ENCODE results near the gene CGB7. TPM values are rescaled to one million over a fixed set of nuclear protein-coding genes. Genes with fewer than 3 reads are reported as not detected.
"Not testable (repeated sequence)": the region's sequence is repeated elsewhere in the genome, so short reads cannot be mapped to it uniquely, and the experiment has no call there.

CGB7 gene
- total RNA-seq, 1 experiment from 2014 or later: 0.04 TPM

DNA sequence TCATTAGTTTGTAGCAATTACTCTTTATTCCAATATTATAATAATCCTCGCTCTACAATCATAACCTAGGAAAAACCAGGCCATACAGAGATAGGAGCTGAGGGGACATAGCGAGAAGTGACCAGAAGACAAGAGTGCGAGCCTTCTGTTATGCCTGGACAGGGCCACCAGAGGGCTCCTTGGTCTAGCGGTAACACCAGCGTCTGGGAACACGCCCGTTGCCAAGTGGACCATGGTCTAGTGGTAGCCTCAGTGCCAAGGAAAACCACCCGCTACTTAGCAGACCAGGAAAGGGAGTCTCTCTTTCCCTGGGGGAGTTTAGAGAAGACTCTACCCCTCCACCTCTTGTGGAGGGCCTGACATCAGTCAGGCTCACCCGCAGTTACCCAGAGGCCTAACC lies 17.3 kb upstream of the CGB7 start:
- ChIA-PET POLR2A (ENCODE audit: unreplicated experiment) (interaction anchor here (0.7 kb wide), 1 partner anchor 18 kb away, joined by 3 read pairs; no protein-coding TSS in a partner anchor), CTCF (interaction anchor here (0.6 to 1.5 kb wide), 5 partner anchors 59 to 293 kb away, joined by 3 to 6 read pairs (median 4); no protein-coding TSS in a partner anchor)
- H3K9me2 ChIP-seq (replicated peaks; ENCODE audit: low read length); BruUV-seq (replicated peaks); H3K27me3 ChIP-seq (ENCODE audit: low read length); H3K79me2 ChIP-seq (ENCODE audit: low read length); H4K20me1 ChIP-seq (ENCODE audit: low read length); H3K4me2 ChIP-seq (ENCODE audit: low read length); H2AFZ ChIP-seq (ENCODE audit: low read length); H3K4me1 ChIP-seq (ENCODE audit: insufficient read depth, low read length); H3K9ac ChIP-seq (ENCODE audit: low read length); ATAC-seq; H3F3A ChIP-seq (ENCODE audit: low read length, unreplicated experiment); H3K9me3 ChIP-seq (ENCODE audit: low read length); H3K4me3 ChIP-seq (ENCODE audit: low read length); H3K27ac ChIP-seq (ENCODE audit: low read length); H3K36me3 ChIP-seq (ENCODE audit: low read depth, low read length): not testable (repeated sequence)
- TF ChIP-seq, protein P1, sequence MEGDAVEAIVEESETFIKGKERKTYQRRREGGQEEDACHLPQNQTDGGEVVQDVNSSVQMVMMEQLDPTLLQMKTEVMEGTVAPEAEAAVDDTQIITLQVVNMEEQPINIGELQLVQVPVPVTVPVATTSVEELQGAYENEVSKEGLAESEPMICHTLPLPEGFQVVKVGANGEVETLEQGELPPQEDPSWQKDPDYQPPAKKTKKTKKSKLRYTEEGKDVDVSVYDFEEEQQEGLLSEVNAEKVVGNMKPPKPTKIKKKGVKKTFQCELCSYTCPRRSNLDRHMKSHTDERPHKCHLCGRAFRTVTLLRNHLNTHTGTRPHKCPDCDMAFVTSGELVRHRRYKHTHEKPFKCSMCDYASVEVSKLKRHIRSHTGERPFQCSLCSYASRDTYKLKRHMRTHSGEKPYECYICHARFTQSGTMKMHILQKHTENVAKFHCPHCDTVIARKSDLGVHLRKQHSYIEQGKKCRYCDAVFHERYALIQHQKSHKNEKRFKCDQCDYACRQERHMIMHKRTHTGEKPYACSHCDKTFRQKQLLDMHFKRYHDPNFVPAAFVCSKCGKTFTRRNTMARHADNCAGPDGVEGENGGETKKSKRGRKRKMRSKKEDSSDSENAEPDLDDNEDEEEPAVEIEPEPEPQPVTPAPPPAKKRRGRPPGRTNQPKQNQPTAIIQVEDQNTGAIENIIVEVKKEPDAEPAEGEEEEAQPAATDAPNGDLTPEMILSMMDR (conservative IDR thresholded peaks at IDR 0.05; ENCODE audit: low read depth, low read length): peak; percentile 40; the same call in 1 of the 2 replicates
- peak; percentile 54 for DNase-seq
- intact Hi-C loops (cut with micrococcal nuclease): loop anchor here (10.0 kb wide), 1 partner anchor 80 kb away; the partner anchor contains the start of genes GYS1 and RUVBL2

DNA sequence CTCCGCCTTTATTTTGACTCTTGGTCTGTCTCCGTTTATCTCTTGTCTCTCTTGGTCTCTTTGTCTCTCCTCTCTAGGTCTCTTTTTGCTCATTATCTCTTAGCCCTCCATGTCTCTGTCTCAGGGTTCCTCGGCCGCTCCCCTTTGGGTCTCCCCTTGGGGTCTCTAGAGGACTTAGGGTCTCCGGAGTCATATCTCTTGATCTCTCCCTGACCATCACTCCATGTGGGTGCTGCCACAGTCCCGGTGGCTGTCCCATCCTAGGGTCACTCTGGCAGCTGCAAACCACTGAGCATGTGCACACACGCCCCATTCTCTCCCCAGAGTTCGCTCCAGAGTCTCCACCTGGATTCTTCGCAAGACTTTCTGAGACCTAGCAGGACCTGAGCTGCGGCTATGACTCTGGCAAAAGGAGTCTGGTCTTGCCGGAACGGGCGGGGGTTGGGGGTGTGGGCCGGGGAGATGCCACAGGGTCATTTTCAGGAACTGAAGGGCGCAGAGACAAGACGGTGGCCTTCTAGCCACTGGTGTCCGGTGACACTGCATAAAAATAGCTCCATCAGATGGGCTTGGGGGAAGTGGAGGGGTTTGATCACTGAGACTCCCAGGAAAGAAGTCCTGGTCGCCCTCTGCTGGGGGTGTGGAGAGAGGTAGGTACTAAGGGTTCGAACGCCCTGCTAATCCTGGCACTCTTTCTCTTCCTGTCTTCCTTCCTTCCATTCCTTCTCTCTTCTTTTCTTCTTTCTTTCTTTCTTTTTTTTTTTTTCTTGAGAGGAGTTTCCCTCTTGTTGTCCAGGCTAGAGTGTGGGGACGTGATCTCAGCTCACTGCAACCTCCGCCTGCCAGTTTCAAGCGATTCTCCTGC lies 16.2 kb upstream of the CGB7 start:
- peak overlapping the region; percentile 67; the same call in 1 of the 2 replicates for H2AFZ ChIP-seq (ENCODE audit: low read length)
- TF ChIP-seq, protein P1 (conservative IDR thresholded peaks at IDR 0.05; ENCODE audit: low read depth, low read length): peak; percentile 53
- TF ChIP-seq EZH2phosphoT487 (IDR thresholded peaks at IDR 0.05; ENCODE audit: borderline replicate concordance, low read length): no peak
- no peak overlapping the region for H3K27ac ChIP-seq (ENCODE audit: low read length)
- H3K79me2 ChIP-seq (ENCODE audit: low read length): no peaks in the 10 kb centered on the region
- intact Hi-C loops (cut with micrococcal nuclease): loop anchor here (10.0 kb wide), 1 partner anchor 79 kb away; the partner anchor contains the start of genes GYS1 and RUVBL2
- BruUV-seq (replicated peaks): no TSS peak
- peak overlapping the region; percentile 53; the same call in 1 of the 2 replicates for H3K4me3 ChIP-seq (ENCODE audit: low read length)
- peak; percentile 57 for DNase-seq
- H4K20me1 ChIP-seq (ENCODE audit: low read length): no peaks in the 10 kb centered on the region
- H3K27me3 ChIP-seq (ENCODE audit: low read length): 0 out of 2 replicates have a peak, but pooled peaks cover 7% of the 10 kb centered on the region
- no peaks in the 10 kb centered on the region for H3F3A ChIP-seq (ENCODE audit: low read length, unreplicated experiment)
- H3K4me2 ChIP-seq (ENCODE audit: low read length): peak overlapping the region; percentile 76
- no peaks in the 10 kb centered on the region for H3K4me1 ChIP-seq (ENCODE audit: insufficient read depth, low read length)
- H3K9ac ChIP-seq (ENCODE audit: low read length): no peak overlapping the region
- no peaks in the 10 kb centered on the region for H3K9me3 ChIP-seq (ENCODE audit: low read length)
- ATAC-seq: peak; percentile 53
- ChIA-PET POLR2A (ENCODE audit: unreplicated experiment) (interaction anchor here (0.6 kb wide), 2 partner anchors 141 to 399 kb away, joined by 6 read pairs; no protein-coding TSS in a partner anchor), CTCF (interaction anchor here (0.6 to 1.9 kb wide), 6 partner anchors 16 to 125 kb away, joined by 3 to 7 read pairs (median 4); partner anchors contain the start of gene CGB7)
- H3K36me3 ChIP-seq (ENCODE audit: low read depth, low read length): no peaks in the 10 kb centered on the region
- no peaks in the 10 kb centered on the region for H3K9me2 ChIP-seq (replicated peaks; ENCODE audit: low read length)
